AG04449 (cell line): ENCODE results near the gene ADGRL3.

ENCODE experiments used
- CTCF ChIA-PET: fragments of 350-600 bp; formaldehyde crosslinking; extraction: SDS; loops from one replicate; lab custom pipeline; 2021; ENCODE audit warnings: antibody characterized with exemption; lab: Yijun Ruan, JAX
- POLR2A ChIA-PET: fragments of 400-600, 350-600 bp; formaldehyde crosslinking; extraction: SDS; loops from one replicate; lab custom pipeline; 2020; ENCODE audit warnings: antibody characterized with exemption, inconsistent platforms; lab: Yijun Ruan, JAX
- DNase-seq: peaks from one replicate; pipeline ENCODE4 v3.0.0-alpha.2; 2010; ENCODE audit warnings: low read depth, low spot score
- H3K4me3 ChIP-seq: 2 replicates; pipeline ENCODE4 v1.5.1; 2011; ENCODE audit warnings: low read depth, mild to moderate bottlenecking, control low read depth, low read length
- CTCF ChIP-seq: IDR thresholded peaks from one replicate; pipeline ENCODE4 v1.5.1; 2011; ENCODE audit warnings: mild to moderate bottlenecking, moderate library complexity, low read length, control low read depth, inconsistent platforms; ENCODE audit not compliant: insufficient read depth; ENCODE audit errors: missing control alignments

Gene ADGRL3

DNA sequence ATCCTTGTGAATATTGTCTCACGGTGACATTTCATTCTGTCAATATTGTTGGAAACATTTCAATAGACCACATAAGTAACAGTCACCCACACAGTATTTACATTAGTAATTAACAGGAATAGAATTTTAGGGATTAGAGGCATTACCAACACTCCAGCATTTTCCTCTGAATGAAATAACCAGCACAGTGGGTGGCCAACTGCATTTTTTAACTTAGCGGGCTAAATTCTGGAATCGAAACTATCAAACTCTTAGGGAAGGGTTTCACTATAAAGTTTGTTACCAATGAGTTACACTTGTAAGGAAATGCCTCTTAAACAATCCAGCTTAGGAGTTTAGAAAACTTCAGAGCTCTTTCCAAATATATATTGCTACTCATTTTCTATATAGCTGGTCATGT is 403.0 kb downstream of the ADGRL3 start:
- POLR2A ChIA-PET: no interaction called here
- DNase-seq: no peak
- TF ChIP-seq CTCF: no peak
- CTCF ChIA-PET: no interaction called here
- H3K4me3 ChIP-seq: no peak overlapping the region

DNA sequence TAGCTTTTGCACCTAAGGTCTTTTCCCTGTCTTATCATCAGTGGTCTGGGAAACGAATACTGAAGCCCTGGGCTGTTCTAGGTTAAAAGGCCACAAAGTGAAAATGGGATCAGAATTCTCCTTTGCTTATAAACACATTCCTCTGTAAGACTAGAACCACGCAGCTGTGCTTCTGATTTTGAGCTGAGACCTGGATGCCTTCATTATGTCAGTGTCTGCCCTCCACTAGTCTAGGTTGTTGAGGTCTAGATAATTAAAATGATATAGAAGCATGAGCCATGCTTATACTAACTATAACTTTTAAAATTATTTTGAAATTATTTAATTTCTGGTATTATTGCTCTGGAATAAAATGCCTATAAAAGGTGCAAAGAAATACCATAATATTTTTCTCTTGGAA is 403.9 kb downstream of the ADGRL3 start:
- ChIA-PET POLR2A (no interaction called here), CTCF (no interaction called here)
- TF ChIP-seq CTCF: no peak
- no peak overlapping the region for H3K4me3 ChIP-seq
- DNase-seq: no peak

- ChIA-PET POLR2A (no interaction called here), CTCF (no interaction called here)
- no peak for TF ChIP-seq CTCF
- H3K4me3 ChIP-seq: no peak overlapping the region
- no peak for DNase-seq
Measured at GRCh38 chr4:61605984-61606383, 405.9 kb downstream of the ADGRL3 start.

DNA sequence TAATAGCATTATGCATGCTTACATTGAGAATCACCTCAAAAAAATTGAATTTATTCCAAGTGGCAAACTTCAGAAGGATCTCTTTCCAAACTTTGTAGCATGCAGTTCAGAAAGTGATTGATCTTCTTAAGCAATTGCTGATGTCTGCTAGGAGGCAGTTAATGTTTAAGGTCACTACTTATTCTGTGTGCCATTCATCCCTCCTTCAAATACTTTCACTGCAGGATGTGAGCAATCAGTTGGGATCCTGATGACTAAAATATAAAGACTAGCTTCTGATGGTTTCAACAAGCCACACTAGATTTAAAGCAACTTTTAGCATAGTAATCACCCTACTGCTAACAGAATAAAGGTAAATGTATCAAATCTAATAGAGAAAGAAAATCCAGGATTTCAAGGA is 414.1 kb downstream of the ADGRL3 start:
- no peak for TF ChIP-seq CTCF
- POLR2A ChIA-PET: no interaction called here
- H3K4me3 ChIP-seq: no peak overlapping the region
- CTCF ChIA-PET: no interaction called here
- no peak for DNase-seq

DNA sequence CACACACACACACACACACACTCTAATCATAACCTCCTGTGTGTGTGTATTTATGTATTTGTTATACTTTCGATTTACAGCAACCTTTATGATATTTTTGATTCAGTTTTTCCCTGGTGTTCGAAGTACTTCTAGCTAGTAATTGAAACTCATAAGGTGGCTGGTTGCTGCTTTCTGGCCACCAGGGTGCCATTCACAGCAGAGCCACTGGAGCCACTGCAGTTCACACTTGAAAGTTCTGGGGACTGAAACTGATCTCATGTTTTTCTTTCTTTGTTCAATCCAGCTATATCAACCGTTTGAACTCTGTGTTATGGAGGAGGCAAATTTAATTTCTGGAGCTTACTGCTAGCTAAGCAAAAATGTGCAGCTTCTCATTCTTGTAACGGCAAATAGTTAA is 419.4 kb downstream of the ADGRL3 start:
- no peak for DNase-seq
- ChIA-PET CTCF (no interaction called here), POLR2A (no interaction called here)
- H3K4me3 ChIP-seq: no peak overlapping the region
- TF ChIP-seq CTCF: no peak

- H3K4me3 ChIP-seq: no peak overlapping the region
- CTCF ChIA-PET: no interaction called here
- no peak for DNase-seq
- no peak for TF ChIP-seq CTCF
- POLR2A ChIA-PET: no interaction called here
Measured at GRCh38 chr4:61628282-61628681, 428.2 kb downstream of the ADGRL3 start.
